Renal cortical epithelial cell (primary cell): ENCODE data around the gene DUSP28. TPM values are rescaled to one million over a fixed set of nuclear protein-coding genes. Genes with fewer than 3 reads are reported as not detected.
"Not testable (repeated sequence)": the region's sequence is repeated elsewhere in the genome, so short reads cannot be mapped to it uniquely, and the experiment has no call there.

Source experiments
- DNase-seq: peaks from one replicate; pipeline ENCODE4 v3.0.0-alpha.2; 2011; ENCODE audit warnings: low read depth
- total RNA-seq: library from RNA; depleted of rRNA; stranded (reverse); fragments of >200 nt; gene quantifications from 2 replicates; pipeline ENCODE4 v1.2.3, GENCODE V29; 2014

The DUSP28 gene
- total RNA-seq, 1 donor from 2014 or later = 3.1 TPM

DNA sequence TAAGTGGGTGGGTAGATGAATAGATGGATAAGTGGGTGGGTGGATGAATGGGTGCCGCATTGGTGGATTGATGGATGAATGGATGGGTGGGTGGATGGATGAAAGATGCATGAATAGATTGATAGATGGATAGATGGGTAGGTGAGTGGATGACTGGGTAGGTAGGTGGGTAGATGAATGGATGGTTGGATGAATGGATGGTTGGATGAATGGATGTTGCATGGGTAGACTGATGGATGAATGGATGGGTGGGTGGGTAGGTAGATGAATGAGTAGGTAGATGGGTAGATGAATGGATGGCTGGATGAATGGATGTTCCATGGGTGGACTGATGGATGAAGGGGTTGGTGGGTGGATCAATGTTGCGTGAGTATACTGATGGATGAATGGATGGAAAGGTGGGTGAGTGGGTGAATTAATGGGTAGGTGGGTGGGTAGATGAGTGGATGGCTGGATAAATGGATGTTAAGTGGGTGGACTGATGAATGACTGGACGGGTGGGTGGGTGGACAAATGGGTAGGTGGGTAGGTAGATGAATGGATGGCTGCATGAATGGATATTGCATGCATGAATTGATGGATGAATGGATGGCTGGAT lies 32.9 kb upstream of the DUSP28 start:
- no peak for DNase-seq

DNA sequence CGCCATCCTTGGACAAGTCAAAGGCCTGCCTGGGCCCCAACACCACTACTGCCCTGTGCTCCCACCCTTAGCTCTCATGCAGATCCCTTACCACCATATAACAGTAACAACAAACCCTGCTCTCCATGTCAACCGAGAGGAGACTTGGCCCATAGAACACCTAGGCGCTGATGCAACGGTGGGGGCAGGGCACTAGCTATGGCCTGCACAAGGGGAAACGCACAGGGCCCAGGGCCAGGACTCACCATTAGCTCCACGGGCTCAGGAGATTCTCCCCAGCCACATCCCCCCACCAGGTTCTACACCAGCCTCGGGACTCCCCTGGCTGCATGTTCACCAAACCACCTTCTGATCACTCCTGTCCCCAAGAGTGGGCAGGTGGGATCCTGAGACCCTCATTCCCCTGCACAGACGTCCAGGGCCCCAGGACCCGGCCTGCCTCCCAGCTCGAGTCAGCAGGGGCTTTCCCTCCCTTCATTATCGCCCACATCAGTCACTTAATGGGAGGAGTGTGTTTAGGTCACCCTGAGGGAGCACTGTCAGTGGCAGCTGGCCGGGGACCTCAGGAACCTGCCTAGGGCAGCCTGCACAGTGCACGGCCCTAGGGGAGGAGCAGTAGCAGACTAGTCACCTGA lies 31.6 kb upstream of the DUSP28 start:
- DNase-seq = no peak

DNA sequence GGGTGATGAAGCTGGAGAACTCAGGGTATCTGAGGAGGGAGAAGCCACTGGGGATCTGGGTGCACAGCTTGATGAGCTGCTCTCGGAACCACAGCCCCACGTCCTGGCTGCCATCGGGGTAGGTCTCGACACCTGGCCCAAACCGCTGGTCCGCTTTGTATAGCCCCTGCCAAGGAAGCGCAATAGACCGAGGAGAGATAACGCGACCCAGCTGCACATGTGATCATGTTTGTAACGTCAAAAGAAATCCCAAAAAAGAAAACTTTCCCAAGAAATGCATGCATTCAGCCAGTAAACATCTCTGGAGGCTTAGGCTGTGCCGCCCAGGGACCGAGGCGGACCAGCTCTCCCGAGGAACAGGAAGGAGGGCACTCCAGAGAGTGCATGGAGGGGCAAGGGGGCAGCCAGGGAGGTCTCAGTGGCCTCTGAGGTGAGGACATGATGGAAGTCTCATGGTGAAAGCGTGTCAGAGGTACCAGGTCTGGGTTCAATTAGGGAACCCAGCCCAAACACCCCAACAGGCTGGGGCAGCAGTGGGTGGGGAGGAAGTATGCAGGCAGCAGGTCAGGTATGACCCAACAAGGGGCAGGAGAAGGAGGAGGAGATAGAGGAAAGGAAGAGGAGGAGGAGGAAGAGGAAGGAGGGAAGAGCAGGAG lies 30.7 kb upstream of the DUSP28 start:
- DNase-seq = no peak

DNA sequence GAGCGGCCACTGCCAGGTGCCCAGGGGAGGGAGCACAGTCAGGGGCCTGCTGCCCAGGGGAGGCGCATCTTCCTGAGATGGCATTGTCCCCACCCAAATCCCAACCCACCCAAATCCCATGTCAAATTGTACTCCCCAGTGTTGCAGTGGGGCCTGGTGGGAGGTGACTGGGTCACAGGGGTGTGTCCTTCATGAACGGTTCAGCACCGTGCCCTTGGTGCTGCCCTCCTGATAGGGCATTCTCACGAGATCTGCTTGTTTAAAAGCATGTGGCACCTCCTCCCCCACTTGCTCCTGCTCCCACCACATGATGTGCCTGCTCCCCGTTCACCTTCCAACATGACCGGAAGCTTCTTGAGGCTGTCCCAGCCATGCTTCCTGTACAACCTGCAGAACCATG lies 30.0 kb upstream of the DUSP28 start:
- DNase-seq = no peak

DNA sequence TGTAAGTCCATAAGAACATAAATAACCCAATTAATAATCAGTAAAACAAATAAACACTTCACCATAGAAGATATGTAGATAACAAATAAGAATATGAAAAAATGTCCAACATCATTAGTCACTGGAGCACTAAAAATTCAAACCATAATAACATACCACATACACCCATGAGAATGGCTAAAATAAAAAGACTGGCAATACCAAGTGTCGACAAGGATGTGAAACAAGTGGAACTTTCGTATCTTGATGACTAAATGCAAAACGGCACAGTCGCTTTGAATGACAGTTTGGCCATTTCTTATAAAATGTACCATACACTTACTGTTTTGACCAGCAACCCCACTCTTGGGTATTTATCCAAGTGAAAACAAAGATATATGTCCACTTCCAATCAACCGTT lies 29.1 kb upstream of the DUSP28 start:
- no peak for DNase-seq

DNA sequence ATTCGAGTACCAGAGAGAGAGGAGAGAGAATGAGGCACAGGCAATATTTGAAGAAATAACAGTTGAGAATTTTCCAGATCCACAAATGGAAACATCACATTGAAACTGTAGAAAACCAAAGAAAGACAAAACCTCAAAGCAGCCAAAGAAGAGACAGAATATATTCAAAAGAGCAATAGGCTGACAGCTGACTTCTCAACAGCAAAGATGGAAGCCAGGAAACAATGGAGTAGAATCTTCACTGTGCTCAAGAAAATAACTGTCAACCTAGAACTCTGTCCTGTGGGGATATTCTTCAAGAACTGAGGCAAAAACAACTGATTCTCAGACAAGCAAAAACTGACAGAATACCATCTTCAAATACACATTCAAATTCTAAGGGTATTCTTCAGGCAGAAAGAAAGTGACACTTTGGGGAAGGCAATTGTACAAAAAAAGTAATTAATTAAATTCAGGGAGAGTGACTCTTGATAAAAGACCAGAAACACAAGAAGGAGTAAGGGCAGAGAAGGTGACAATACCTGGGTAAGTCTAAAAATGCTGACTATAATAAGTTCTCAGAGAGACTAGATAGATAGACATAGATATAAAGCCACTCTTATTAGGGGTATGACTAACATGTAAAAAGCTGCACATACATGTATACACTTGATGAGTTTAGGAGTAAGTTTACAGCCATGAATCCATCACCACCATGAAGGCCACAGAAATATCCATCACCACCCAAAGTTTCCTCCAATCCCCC lies 28.0 kb upstream of the DUSP28 start:
- no peak for DNase-seq

DNA sequence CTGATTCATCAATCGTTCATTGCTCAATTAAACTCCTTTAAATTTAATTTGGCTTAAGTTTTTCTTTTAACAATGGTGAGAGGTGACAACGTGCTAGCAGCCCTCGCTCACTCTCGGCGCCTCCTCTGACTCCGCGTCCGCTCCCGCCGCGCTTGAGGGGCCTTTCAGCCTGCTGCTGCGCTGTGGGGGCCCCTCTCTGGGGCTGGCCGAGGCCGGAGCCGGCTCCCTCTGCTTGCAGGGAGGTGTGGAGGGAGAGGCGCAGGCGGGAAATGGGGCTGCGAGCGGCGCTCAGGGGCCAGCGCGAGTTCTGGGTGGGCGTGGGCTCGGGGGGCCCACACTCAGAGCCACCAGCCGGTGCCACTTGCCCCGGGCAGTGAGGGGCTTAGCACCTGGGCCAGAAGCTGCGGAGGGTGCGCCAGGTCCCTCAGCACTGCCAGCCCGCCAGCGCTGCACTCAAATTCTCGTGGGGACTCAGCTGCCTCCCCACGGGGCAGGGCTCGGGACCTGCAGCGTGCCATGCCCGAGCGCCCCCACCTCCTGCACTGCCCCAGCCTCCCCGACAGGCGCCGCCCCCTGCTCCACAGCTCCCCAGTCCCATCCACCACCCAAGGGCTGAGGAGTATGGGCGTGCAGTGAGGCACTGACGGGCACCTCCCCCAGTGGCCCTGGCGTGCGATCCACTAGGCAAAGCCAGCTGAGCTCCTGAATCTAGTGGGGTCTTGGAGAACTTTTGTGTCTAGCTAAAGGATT lies 22.0 kb upstream of the DUSP28 start:
- DNase-seq = no peak

DNA sequence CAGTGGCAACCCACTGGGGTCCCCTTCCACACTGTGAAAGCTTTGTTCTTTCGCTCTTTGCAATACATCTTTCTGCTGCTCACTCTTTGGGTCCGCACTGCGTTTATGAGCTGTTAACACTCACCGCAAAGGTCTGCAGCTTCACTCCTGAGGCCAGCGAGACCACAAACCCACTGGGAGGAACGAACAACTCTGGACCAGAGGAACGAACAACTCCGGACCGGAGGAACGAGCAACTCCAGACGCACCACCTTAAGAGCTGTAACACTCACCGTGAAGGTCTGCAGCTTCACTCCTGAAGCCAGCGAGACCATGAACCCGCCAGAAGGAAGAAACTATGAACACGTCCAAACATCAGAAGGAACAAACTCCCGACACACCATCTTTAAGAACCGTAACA lies 21.1 kb upstream of the DUSP28 start:
- DNase-seq = not testable (repeated sequence)

DNA sequence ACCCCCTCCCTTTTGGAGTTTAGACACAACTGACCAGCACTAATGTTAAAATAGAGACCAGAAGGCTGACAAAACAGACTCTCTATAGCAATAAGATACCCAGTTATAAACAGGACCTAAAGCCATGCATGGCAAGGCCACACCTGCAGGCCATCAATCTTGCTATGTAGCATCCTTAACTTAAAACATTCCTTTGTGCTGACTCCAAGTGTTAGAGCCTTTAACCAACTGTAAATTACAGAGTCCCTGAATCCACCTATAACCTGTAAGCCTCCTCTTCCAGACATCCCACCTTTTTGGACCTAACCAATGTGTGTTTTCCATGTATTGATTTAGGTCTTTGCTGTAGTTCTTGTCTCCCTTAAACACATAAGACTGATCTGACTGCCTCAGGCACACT lies 20.3 kb upstream of the DUSP28 start:
- no peak for DNase-seq

DNA sequence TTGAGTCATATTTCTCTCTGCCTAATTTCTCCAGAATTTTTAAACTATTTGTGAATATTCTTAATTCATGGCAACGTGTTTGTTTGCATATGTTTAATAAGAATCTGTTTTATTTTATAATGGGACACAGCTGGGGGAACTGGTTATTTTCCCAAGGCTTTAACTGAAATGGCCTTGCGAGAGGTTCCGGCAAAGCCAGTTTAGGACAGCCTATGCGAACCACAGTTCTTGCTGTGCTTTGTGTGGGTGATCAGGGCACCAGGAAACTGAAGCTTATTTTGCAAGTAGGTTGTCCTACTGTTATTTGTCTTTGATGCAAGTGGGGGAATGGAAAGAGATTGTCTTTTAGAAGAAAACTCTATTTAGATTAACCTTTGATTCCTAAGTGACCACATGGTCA lies 8.9 kb upstream of the DUSP28 start:
- no peak for DNase-seq

DNA sequence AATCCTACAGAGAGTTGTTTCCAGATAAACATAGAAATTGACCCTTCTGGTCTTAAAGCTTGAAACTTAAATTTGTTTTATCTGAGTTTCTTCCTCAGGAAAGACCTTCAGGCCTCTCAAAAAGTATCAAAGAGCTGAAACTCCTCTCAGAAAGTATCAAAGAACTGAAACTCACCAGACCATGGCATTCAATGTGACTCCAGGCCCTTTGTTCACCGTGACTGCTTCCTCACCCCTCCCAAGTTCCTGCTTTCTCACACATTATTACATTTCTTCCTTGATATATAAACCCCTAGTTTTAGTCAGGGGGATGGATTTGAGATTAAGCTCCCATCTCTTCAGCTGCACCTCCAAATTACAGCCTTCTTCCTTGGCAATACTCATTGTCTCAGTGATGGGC lies 8.3 kb upstream of the DUSP28 start:
- DNase-seq = peak; percentile 69

DNA sequence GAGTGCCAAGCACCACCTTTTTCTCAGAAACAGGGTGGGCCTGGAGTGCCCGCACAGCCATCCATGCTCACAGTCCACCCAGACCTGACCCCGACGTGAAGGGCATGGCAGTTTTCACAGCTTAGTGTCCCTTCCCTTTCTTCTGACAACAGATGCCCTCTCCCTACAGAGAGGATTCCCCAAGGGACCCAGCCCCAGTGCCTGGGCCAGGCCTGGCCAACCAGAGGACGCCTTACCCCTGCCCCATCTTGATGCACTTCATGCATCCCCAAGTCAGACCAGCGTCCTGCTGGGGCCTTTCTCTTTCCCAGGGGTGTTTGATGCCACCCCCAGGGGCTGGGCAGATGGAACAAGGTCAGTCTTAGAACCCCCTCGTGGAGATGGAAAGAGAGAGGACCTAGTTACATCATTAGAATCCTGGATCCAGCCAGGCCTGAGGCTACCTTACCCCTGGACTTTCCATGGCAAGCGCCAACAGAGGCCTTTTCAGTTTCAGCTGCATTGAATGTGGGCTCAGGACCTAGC lies 6.1 kb upstream of the DUSP28 start:
- no peak for DNase-seq

DNA sequence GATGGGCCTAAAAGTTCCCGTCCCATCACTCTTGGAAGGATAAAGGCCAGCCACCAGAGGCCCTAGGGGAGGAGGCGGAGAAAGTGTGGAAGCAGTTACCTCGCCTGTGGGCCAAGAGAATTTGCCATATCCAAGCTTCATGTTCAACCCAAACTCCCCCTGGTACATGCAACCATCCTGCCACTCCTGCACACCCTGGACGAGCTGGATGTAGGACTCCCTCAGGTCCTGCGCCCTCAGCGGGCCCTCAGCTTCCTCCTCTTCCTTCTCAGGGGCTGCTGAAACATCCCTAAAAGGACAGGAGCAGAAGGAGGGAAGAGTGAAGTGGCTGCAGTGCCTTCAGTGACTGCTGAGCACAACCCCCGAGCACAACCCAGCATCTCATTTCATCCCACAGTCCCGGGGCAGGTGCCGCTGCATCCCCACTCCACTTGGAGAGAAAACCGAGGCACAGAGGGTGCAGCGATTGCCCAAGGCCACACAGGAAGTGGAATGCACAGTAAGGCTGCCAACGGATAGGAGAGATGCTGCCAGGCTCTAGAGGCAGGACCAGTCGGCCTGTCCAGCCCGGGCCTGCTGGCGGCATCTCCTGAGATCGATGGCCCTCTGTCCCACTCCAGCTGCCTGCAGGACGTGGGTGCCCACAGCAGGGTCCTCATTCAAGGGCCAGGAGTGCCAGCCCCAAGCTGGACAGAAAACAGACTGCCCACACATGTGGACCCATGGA lies 5.2 kb upstream of the DUSP28 start:
- no peak for DNase-seq

DNA sequence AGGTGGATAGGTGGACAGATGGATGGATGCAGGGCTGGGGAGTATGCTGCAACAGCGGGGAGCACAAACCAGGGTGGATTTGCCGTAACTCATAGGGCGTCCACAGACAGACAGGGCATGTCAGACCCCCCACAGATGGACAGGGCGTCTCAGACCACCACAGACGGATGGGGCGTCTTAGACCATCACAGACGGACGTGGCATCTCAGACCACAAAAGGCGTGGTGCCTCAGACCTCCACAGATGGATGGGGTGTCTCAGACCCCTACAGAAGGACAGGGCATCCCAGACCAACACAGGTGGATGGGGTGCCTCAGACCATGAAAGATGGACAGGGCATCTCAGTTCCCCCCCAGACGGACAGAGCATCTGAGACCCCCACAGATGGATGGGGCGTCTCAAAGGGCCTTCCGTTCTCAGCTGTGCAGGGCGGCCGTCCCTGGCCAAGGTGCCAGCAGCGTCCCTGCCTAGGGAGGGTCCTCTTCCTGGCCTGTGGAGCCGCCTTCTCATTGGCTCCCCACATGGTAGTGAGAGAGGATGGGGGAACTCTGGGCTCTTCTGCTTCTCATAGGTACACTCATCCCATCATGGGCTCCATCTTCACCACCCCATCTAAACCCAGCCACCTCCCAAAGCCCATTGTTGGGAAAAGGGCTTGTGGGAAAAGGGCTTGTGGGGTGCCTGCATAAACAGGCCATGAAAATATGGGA lies 4.5 kb upstream of the DUSP28 start:
- DNase-seq = no peak

DNA sequence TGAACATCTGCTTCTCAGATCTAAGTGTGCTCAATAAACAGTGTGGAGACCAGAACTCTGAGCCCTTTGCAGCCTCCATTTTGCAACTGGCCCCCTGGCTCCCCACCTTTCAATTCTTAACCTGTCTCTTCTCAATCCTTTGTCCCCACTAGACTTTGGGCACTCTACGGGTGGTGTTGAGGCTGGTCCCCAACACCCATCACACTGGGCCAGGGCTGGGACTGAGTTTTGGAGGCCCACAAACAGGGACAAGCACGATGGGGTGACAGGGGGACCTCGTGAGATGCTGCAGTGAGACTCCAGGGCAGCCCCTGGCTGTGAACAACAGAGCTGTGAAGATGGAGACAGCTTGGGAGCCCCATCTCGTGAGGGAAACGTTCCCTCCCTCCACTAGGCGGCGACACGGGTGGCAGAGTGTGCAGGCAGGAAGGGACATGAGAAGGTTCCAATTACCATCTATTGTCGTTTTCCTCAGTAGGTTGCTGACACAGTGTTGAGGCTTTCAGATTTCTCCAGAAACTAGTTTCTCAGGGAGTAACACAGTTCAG lies 3.5 kb upstream of the DUSP28 start:
- peak; percentile 37 for DNase-seq

DNA sequence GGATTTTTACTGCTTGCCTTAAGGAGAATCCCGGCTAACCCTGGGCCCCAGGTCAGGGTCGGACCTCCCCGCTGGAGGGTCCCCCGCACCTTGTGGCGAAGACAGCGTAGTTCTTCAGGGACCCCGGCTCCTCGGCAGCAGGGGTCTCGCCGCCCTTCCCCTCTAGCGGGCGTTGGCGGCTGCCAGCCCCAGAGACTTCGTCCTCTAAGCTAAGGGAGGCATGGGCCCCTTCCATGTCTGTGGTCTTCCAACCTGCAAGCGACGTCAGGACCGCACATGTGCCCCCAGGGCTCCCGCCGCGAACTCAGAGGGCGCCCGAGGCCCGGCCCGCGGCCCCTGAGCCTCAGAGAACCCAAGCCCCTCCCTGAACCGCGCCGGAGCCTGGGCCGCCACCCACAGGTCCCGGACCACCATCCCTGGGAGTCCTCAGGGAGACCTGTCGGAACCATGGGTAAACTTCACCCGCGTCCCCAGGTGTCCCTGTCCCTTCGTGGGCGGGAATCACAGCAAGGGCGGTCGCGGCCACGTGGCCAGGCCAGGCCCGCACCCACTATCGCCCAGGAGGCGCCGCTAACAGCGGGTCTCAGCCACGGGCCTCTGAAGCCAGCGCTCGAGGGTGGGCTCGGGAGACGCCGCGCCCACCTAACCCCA lies 2.9 kb upstream of the DUSP28 start:
- DNase-seq = no peak

DNA sequence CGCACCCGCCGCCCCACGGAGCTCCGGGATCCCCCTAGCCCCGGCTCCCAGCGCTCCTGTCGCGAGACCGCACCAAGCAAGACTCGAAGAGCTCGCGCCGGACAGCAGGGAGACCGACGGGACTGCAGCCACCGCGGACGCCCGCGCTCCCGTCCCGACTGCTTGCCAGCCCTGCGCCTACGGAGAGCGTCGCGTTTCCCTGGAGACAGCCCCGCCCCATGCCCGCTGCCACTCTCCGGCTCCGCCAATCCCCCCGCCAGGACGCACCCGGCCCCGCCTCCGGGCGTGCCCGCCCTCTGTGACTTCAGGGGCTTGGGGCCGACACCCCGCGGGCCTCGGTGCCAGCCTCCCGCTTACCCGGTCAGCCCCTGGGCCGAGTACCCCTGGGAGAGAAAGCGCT lies 2.3 kb upstream of the DUSP28 start, which contains the start of gene ANKMY1:
ANKMY1 (minus strand) TSS at position 181 of the 400 bp plus-strand sequence. CDS start 653 bp downstream, outside the sequence.
- DNase-seq = peak; percentile 46

DNA sequence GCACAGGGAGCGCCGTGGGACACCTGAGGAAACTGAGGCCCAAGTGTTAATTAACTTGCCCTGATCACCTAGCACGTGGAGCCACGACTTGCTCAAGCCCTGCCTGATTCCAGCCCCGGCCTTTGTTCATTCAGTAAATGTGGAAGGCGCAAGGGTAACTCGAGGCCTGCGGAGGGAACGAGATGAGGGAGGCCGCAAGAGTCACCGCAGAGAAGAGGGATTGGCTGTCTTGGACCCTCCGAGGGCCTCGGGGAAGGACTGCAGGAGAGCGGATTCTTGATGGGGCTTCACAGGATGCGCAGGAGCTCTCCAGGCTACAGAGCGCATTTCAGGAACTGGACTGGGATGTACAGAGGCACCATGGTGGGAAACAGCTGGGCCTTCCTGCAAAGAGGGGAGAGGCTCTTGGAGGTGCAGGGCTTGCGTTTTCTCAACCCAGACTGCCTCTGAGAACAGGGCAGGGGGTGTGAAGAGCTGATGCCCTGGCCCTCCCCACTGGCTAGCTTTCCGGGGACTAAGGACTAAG lies 1.9 kb upstream of the DUSP28 start:
- no peak for DNase-seq

DNA sequence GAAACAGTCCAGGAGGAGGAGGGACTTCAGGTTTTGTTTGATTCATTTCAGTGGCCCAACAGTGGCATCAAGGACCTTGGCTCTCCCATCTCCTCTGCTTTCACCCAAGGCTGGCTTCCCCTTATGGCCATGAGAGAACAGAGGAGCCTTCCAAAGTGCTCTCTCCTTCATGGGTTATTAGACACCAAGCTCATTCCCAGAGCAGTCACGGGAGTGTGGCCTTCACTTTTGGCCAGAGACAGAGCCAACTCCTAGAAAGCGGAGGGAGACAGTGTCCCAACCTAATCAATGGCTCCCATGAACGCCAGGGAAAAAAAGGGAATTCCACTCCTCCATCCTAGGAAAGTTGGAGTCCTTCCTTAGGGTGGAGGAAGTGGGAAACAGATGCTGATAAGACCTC lies 871 bp upstream of the DUSP28 start:
- no peak for DNase-seq
